ENCODE measurements around the gene IBA57. TPM values are rescaled to one million over a fixed set of nuclear protein-coding genes. Genes with fewer than 3 reads are reported as not detected.
A peak's percentile ranks its signal among the peaks of the same experiment; 100 is the strongest.

IBA57 gene
- polyA plus RNA-seq, 1 donor: 9.2 TPM

- Histone ChIP-seq H3K27ac (ENCODE audit: low read length) (peak overlapping the region; percentile 84), H3K27me3 (ENCODE audit: control insufficient read depth, insufficient read depth, low read length) (no peaks in the 10 kb centered on the region), H3K4me1 (ENCODE audit: control insufficient read depth, insufficient read depth, low read length) (peaks cover 55% of the 10 kb centered on the region), H3K9me3 (ENCODE audit: control insufficient read depth, low read depth, low read length) (no peaks in the 10 kb centered on the region), H3K4me3 (ENCODE audit: low read length) (no peak overlapping the region), H3K36me3 (ENCODE audit: control insufficient read depth, insufficient read depth, low read length) (peaks cover 47% of the 10 kb centered on the region)
- WGBS (ENCODE audit: insufficient coverage, low lambda C conversion rate): no CpG with 5 or more reads among the region's 16 CpGs
- peak; percentile 85 to 95 for DNase-seq
Observed at GRCh38 chr1:228144193-228144992, 21.2 kb upstream of the IBA57 start.

GRCh38 chr1:228144993-228145343 is 20.6 kb upstream of the IBA57 start:
- Histone ChIP-seq H3K27ac (ENCODE audit: low read length) (peak overlapping the region; percentile 84), H3K27me3 (ENCODE audit: control insufficient read depth, insufficient read depth, low read length) (no peaks in the 10 kb centered on the region), H3K4me3 (ENCODE audit: low read length) (no peak overlapping the region), H3K36me3 (ENCODE audit: control insufficient read depth, insufficient read depth, low read length) (peaks cover 47% of the 10 kb centered on the region), H3K9me3 (ENCODE audit: control insufficient read depth, low read depth, low read length) (no peaks in the 10 kb centered on the region), H3K4me1 (ENCODE audit: control insufficient read depth, insufficient read depth, low read length) (peaks cover 61% of the 10 kb centered on the region)
- no peak for DNase-seq
- WGBS (ENCODE audit: insufficient coverage, low lambda C conversion rate): no CpG with 5 or more reads among the region's 8 CpGs

- peaks cover 68% of the 10 kb centered on the region for H3K4me1 ChIP-seq (ENCODE audit: control insufficient read depth, insufficient read depth, low read length)
- no peak overlapping the region for H3K4me3 ChIP-seq (ENCODE audit: low read length)
- H3K9me3 ChIP-seq (ENCODE audit: control insufficient read depth, low read depth, low read length): no peaks in the 10 kb centered on the region
- H3K27ac ChIP-seq (ENCODE audit: low read length): peak overlapping the region; percentile 84
- no peaks in the 10 kb centered on the region for H3K27me3 ChIP-seq (ENCODE audit: control insufficient read depth, insufficient read depth, low read length)
- DNase-seq: no peak
- peaks cover 47% of the 10 kb centered on the region for H3K36me3 ChIP-seq (ENCODE audit: control insufficient read depth, insufficient read depth, low read length)
- WGBS (ENCODE audit: insufficient coverage, low lambda C conversion rate): no CpG with 5 or more reads among the region's 31 CpGs
Observed at GRCh38 chr1:228145463-228146416, 19.9 kb upstream of the IBA57 start.

GRCh38 chr1:228146417-228147150 is 19.0 kb upstream of the IBA57 start:
- Histone ChIP-seq H3K27ac (ENCODE audit: low read length) (no peak overlapping the region), H3K27me3 (ENCODE audit: control insufficient read depth, insufficient read depth, low read length) (no peaks in the 10 kb centered on the region), H3K4me3 (ENCODE audit: low read length) (no peak overlapping the region), H3K36me3 (ENCODE audit: control insufficient read depth, insufficient read depth, low read length) (peaks cover 44% of the 10 kb centered on the region), H3K4me1 (ENCODE audit: control insufficient read depth, insufficient read depth, low read length) (peaks cover 71% of the 10 kb centered on the region), H3K9me3 (ENCODE audit: control insufficient read depth, low read depth, low read length) (no peaks in the 10 kb centered on the region)
- DNase-seq: no peak
- WGBS (ENCODE audit: insufficient coverage, low lambda C conversion rate): 100% methylated on average over 1 of the region's 18 CpGs

- H3K36me3 ChIP-seq (ENCODE audit: control insufficient read depth, insufficient read depth, low read length): peaks cover 38% of the 10 kb centered on the region
- H3K4me1 ChIP-seq (ENCODE audit: control insufficient read depth, insufficient read depth, low read length): peaks cover 71% of the 10 kb centered on the region
- no CpG with 5 or more reads among the region's 20 CpGs for WGBS (ENCODE audit: insufficient coverage, low lambda C conversion rate)
Observed at GRCh38 chr1:228147151-228147693, 18.4 kb upstream of the IBA57 start.

GRCh38 chr1:228147768-228148167 is 17.8 kb upstream of the IBA57 start:
- WGBS (ENCODE audit: insufficient coverage, low lambda C conversion rate): no CpG with 5 or more reads among the region's 4 CpGs
- Histone ChIP-seq H3K9me3 (ENCODE audit: control insufficient read depth, low read depth, low read length) (no peaks in the 10 kb centered on the region), H3K36me3 (ENCODE audit: control insufficient read depth, insufficient read depth, low read length) (peaks cover 34% of the 10 kb centered on the region), H3K4me1 (ENCODE audit: control insufficient read depth, insufficient read depth, low read length) (peaks cover 66% of the 10 kb centered on the region), H3K27ac (ENCODE audit: low read length) (no peak overlapping the region), H3K4me3 (ENCODE audit: low read length) (no peak overlapping the region), H3K27me3 (ENCODE audit: control insufficient read depth, insufficient read depth, low read length) (no peaks in the 10 kb centered on the region)
- DNase-seq: no peak

More at GRCh38 chr1:228147151-228147693, 18.4 kb upstream of the IBA57 start:
- H3K4me3 ChIP-seq (ENCODE audit: low read length): no peak overlapping the region
- H3K27me3 ChIP-seq (ENCODE audit: control insufficient read depth, insufficient read depth, low read length): no peaks in the 10 kb centered on the region
- no peak for DNase-seq
- no peak overlapping the region for H3K27ac ChIP-seq (ENCODE audit: low read length)
- no peaks in the 10 kb centered on the region for H3K9me3 ChIP-seq (ENCODE audit: control insufficient read depth, low read depth, low read length)

GRCh38 chr1:228148196-228148861 is 17.3 kb upstream of the IBA57 start:
- no peak for DNase-seq
- Histone ChIP-seq H3K27me3 (ENCODE audit: control insufficient read depth, insufficient read depth, low read length) (no peaks in the 10 kb centered on the region), H3K4me3 (ENCODE audit: low read length) (no peak overlapping the region), H3K4me1 (ENCODE audit: control insufficient read depth, insufficient read depth, low read length) (peaks cover 62% of the 10 kb centered on the region), H3K36me3 (ENCODE audit: control insufficient read depth, insufficient read depth, low read length) (peaks cover 33% of the 10 kb centered on the region), H3K27ac (ENCODE audit: low read length) (no peak overlapping the region), H3K9me3 (ENCODE audit: control insufficient read depth, low read depth, low read length) (no peaks in the 10 kb centered on the region)
- no CpG with 5 or more reads among the region's 18 CpGs for WGBS (ENCODE audit: insufficient coverage, low lambda C conversion rate)

GRCh38 chr1:228148935-228149405 is 16.6 kb upstream of the IBA57 start:
- Histone ChIP-seq H3K9me3 (ENCODE audit: control insufficient read depth, low read depth, low read length) (no peaks in the 10 kb centered on the region), H3K4me3 (ENCODE audit: low read length) (no peak overlapping the region), H3K36me3 (ENCODE audit: control insufficient read depth, insufficient read depth, low read length) (peaks cover 33% of the 10 kb centered on the region), H3K4me1 (ENCODE audit: control insufficient read depth, insufficient read depth, low read length) (peaks cover 57% of the 10 kb centered on the region), H3K27me3 (ENCODE audit: control insufficient read depth, insufficient read depth, low read length) (no peaks in the 10 kb centered on the region), H3K27ac (ENCODE audit: low read length) (peak overlapping the region; percentile 38)
- no peak for DNase-seq
- no CpG with 5 or more reads among the region's 8 CpGs for WGBS (ENCODE audit: insufficient coverage, low lambda C conversion rate)

- H3K4me1 ChIP-seq (ENCODE audit: control insufficient read depth, insufficient read depth, low read length): peaks cover 51% of the 10 kb centered on the region
- WGBS (ENCODE audit: insufficient coverage, low lambda C conversion rate): no CpG with 5 or more reads among the region's 17 CpGs
- H3K36me3 ChIP-seq (ENCODE audit: control insufficient read depth, insufficient read depth, low read length): peaks cover 33% of the 10 kb centered on the region
- peak in 1 of 2 donors; percentile 70 for DNase-seq
- peak within 1 kb of the TSS; percentile 10 for H3K4me3 ChIP-seq (ENCODE audit: low read length)
- H3K27me3 ChIP-seq (ENCODE audit: control insufficient read depth, insufficient read depth, low read length): no peaks in the 10 kb centered on the region
- H3K9me3 ChIP-seq (ENCODE audit: control insufficient read depth, low read depth, low read length): no peaks in the 10 kb centered on the region
- H3K27ac ChIP-seq (ENCODE audit: low read length): peak within 1 kb of the TSS; percentile 77
Observed at GRCh38 chr1:228149406-228150119, 16.0 kb upstream of the IBA57 start, which contains the start of gene GJC2. Gene GJC2 (plus strand): TSS chr1:228149930. CDS start chr1:228157759, 7,829 bp downstream.
